ENCODE results near the gene CADPS2.
"Not testable (repeated sequence)": the region's sequence is repeated elsewhere in the genome, so short reads cannot be mapped to it uniquely, and the experiment has no call there.

CADPS2 gene

DNA sequence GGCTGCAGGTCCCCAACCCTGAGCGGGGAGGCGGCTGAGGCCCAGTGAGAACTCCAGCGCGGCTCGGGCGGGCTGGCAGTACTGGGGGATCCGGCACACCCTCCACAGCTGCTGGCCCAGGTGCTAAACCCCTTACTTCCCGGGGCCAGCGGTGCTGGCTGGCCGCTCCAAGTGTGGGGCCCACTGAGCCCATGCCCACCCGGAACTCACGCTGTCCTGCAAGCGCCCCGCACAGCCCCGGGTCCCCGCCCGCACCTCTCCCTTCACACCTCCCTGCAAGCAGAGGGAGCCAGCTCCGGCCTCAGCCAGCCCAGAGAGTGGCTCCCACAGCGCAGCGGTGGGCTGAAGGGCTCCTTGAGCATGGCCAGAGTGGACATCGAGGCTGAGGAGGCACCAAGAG lies 212.3 kb downstream of the CADPS2 start:
- no peak for DNase-seq

DNA sequence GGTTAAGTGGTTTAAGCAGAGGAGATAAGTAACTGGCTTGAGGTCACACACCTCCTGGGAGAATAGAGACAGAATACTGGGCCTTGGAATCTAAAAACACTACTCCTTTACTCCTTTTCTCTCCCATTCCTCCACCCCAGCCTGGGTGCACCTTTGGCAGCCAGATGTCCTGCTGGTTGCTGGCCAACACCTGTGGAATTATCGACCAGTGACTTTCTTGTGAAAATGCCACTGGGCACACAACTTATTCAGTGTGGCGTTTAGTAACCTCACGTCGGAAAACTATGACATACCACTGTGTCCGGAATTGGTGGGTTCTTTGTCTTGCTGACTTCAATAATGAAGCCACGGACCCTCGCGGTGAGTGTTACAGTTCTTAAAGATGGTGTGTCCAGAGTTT lies 213.7 kb downstream of the CADPS2 start:
- DNase-seq, result no peak

DNA sequence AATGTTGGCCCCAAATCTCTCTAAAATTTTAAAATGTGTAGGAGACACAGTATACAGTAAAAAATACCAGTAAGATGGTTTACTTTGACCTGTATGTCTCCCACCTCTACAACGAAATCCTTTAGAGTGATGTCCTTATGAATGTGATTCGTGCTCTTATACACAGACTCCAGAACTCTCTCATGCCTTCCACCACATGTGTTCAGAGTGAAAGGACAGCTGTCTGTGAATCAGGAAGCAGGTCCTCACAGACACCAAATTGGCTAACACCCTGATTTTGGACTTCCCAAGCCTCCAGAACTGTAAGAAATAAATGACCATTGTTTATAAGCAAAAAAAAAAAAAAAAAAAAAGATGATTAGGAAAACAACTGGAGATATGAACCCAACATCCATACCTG lies 222.5 kb downstream of the CADPS2 start:
- no peak for DNase-seq

DNA sequence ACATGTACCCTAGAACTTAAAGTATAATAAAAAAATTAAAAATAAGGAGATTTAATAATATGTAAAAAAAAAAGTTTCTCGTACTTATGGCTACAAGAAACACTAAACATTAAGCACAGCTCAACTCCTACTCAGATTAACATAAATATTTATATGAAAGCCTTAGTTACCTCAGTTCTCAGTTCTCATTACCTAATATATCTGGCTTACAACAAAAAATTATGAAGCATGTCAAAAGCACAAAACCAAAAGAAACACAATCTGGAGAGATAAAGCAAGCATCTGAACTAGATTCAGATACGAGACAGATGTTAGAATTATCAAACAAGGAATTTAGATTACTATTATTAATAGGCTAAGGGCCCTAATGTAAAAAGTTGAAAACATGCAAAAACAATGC lies 227.4 kb downstream of the CADPS2 start:
- no peak for DNase-seq

DNA sequence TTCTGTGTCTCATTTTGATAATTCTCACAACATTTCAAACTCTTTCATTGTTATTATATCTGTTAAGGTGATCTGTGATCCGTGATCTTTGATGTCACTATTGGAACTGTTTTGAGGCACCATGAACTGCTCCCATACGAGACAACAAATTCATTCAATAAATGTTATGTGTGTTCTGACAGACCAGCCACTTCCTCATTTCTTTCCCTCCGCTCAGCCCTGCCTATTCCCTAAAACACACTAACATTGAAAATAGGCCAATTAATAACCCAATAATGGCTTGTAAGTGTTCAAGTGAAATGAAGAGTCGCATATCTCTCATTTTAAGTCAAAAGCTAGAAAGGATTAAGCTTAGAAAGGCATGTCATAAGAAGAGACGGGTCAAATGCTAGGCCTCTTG lies 232.6 kb downstream of the CADPS2 start:
- DNase-seq, result no peak

DNA sequence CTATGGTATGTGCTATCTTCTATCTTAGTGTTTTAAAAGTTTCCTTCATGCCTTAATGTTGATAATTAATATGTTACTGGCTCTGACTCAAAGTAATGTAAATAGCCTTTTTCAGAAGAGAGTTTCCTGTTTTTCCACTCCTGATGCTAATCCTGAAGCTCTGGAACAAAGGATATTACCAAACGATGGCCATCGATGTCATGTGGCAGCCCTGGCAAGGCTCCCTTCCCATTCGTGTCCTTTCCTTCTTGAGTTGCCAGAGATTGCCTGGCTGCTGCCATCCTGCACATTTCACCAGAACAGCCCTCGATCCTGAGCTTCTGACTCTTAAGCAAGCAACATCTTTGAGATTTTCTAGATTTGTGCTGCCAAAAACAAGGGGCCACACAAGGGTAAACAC lies 233.4 kb downstream of the CADPS2 start:
- DNase-seq, result no peak

DNA sequence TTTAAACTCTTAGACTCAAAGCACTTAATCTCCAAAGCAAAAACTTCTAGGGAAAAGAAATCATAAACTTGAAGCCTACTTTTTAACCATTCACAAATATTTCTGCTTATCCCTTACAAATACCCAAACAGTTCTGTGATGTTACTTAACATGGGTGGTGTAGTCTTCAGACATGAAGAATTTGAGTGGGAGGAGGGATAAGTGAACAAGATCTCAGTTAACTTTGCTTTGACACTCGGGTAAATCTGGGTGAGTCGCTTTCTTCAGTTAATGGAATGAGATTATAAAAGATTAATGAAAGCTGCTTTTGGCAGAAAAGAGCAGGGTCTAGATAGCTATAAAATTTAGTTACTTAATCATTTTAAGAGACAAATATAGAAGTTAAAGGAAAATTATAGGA lies 234.8 kb downstream of the CADPS2 start:
- DNase-seq, result no peak

DNA sequence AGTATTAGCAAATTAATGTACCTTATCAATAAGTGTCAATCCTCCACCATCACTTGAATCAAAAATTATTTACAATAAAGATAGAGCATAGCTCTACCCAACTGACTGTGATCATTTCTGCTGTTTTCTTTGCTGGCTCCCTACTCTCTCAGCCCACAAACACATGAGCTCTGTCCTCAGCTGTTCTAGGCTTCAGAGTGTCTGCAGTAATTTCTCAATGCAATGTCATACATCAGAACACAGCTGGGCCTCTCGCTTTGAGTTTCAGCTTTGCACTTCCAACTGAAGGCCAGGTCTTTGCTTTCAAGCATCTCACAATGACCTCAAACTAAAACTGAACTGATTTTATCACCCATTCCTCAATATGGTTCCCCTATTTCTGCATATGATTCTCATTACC lies 243.0 kb downstream of the CADPS2 start:
- no peak for DNase-seq

DNA sequence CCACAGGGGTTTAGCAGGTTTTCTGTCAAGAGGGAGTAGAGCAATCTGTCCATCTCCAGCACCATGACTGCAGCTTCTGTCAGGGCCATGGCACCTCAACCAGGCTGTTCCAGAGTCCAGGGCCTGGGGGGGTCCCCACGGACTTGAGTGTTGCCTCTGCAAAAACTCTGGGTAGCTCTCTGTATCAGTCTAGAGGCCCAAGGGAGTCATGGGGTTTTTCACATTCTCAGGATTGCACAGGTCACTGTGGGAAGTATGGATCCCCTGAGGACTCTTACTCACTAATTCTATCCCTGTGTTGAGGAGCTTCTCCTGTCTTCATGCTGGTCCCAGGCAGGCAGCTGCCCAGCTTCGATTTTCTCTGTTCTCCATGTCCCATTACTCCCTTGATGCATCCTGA lies 247.8 kb downstream of the CADPS2 start:
- DNase-seq, result no peak

DNA sequence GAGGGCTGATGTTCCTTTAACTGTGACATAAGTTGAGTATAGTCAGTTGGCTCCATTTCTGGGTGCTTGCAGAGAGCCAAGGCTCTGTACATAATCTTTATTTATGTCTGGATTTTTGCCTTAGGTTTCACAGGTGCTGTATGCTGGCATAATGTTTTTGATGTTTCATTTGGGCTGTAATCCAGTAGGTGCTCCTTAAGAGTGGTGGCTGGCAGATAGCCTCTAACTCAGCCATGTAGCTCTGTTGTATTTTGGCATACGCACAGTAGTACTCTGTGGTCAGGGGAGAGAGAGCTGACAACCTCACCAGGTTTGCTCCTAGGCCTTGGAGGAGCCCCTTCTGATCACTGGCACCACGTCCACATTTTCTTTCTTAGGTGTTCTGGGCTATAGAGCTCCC lies 248.5 kb downstream of the CADPS2 start:
- DNase-seq, result no peak

DNA sequence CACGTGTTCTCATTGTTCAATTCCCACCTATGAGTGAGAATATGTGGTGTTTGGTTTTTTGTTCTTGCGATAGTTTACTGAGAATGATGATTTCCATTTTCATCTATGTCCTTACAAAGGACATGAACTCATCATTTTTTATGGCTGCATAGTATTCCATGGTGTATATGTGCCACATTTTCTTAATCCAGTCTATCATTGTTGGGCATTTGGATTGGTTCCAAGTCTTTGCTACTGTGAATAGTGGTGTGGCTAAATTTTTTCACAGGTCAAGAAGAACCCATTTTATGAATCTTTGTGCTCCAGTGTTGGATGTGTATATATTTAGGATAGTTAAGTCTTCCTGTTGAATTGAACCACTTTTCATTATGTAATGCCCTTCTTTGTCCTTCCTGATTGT lies 250.8 kb downstream of the CADPS2 start:
- DNase-seq, result not testable (repeated sequence)

DNA sequence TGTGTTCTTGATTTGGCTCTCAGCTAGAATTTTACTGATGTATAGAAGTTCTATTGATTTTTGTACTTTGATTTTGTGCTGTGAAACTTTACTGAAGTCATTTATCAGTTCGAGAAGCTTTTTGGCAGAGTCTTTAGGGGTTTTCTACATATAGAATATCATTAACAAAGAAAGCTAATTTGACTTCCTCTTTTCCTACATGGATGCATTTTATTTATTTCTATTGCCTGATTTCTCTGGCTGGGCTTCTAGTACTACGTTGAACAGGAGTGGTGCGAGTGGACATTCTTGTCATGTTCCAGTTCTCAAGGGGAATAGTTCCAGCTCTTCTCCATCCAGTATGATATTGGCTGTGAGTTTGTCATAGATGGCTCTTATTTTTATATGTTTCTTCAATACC lies 252.8 kb downstream of the CADPS2 start:
- DNase-seq, result no peak

DNA sequence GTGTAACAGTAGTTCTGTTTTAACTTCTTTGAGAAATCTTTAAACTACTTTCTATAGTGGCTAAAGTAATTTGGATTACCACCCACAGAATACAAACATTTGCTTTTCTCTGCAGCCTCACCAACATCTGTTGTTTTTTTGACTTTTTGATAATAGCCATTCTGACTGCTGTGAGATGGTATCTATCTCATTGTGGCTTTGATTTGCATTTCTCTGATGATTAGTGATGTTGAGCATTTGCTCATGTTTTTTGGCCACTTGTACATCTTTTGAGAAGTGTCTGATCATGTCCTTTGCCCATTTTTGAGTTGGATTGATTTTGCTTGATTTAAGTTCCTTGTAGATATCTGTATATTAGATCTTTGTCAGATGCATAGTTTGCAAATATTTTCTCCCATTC lies 254.0 kb downstream of the CADPS2 start:
- no peak for DNase-seq

DNA sequence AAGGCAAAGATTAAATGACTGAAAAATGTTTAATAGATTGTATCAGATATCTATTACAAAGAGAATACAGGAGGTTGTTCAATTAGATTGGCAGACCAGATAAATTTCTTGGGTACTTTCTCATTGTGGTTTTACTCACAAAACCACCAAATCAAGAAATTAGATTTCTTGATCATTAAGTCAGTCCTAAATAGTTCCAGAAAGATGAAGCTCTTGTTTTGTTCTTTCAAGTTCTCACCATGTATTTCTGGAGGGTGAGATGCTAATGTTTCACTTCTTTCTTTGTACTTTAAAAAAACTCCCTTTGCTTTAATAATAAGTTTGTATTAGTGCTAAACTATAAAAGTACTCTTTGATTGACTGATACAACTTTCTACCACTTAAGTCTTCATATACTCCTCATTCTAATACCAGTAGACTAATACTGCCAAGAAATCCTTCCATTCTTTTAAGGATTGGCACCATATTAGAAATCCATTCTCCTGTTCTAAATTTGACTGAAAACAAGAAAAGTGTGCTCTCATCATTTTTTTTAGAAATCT lies 256.8 kb downstream of the CADPS2 start:
- DNase-seq, result no peak

DNA sequence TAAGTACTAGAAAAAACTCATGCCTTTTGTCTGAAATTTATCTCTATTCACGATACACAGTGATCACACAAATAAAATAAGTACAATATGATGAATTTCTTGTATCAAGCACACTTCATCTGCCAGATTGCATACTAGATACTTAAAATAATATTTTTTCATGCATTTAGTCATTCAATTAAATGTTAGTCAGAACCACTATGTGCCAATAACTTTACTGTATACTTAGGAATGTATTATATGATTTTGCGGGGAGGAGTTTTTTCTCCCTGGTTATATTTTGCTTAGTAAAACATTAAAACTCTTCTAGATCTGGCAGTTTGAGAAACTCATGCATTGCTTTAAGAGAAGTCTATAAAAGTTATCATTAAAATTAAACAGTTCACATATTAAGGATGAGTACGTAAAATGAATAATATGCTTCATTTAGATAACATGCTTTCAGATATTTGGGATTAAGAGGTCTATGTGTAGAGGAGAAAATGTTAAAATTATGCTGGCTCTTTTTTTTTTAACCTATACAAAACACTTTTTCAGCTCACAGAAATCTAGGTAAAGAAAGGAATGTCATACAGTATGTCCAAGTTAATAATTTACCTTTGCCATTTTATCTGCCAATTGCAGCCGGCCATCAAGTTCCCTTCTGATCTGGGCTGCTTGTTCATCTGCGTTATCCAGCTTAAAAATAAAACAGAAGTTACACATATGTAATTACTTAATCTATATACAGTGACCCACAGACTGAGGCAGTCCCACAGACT lies 257.4 kb downstream of the CADPS2 start:
- DNase-seq, result no peak

DNA sequence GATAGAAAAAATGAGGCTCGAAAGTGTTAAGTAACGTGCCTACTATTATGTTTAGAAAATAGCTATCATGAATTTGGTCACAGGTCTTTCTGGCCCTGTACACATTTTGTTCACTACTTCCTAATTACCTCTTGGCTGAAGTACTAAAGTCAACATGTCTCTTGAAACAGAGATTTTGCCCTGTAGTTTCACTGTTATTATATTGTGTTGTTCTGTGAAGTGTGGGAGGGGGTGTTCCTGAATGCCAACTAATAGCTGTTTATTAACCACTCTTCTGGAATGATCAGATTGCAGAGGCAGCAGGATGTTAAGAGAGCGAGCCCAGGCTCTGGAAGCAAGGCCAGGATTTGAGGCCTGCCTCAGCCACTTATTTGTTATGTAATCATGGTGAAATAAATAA lies 259.5 kb downstream of the CADPS2 start:
- DNase-seq, result no peak

DNA sequence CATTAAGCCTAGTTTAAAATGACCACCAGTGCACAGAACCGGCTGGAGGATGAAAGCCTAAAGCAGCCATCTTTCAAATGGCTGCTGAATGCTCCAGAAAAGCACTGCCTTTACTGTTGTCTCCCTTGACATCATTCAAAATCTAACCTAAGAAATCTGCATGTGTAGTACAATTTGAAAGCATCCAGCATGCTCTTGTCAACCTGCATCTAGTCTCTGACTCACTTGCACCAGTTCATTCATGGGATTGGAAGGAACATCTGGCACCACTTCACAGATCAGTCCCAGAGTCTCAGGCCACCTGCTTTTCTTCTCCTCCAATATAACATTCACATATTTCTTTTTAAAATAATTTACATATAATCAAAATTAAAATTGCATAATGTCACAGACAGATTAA lies 263.6 kb downstream of the CADPS2 start:
- no peak for DNase-seq

DNA sequence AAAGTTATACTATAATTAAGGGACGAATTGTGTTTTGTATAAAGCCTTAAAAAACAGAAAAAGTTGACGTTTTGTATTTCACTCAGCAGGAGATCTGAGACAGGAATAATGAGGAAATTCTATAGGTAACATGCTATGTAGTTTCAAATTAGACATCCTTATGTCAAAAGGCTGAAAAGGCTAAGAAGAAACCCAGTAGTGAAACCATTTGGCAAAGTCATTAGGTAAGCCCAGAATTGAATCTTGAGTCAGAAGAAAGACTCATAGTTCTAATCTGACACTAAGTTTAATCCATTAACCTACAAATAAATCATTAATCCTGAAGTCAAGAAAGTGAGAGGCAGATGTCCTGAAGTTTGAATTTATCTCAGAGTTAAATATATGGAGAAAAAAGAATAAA lies 266.6 kb downstream of the CADPS2 start:
- DNase-seq, result no peak

DNA sequence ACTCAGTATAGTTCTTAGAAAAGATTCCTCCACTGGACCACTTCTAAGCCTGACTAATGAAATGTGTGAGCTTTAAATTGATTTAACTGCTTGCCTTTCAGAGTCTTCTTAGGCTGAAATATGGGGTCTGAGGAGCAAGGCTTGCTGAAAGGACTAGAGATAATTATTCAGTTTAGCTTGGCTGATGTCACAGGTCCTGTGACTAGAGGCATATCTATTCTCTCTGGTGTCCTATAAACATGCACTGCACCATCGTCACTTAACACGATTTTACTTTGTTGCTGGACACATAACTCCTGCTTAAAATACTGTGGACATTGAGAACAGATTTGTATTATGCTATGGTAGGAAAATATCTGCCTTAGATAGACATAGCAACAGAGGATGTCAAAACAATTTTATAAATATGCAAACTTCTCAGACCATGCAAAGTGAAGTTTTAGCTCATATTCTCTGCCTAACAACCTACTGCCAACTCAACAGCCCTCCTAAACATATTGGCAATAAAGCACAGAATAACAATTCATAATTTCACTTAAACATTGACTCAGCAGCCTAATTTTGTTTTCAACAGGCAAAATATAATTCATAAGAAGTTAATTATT lies 267.6 kb downstream of the CADPS2 start:
- no peak for DNase-seq

DNA sequence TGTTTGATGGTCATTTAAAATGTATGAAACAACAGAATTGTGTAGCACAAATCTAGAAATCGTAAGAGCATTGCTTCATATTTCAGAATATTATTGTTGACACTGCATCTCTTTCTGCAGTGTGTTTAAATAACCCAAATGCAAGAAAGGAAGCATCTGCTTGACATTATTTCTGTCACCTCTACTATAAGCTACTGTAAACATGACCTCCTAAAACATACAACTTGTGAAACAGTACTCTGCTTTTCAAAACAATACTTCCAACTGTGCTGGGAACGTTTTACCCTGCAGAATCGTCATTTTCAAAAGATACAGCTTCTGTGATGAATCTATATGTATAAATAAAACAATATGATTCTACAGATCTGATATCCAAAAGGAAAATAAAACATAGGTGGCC lies 269.3 kb downstream of the CADPS2 start:
- no peak for DNase-seq

DNA sequence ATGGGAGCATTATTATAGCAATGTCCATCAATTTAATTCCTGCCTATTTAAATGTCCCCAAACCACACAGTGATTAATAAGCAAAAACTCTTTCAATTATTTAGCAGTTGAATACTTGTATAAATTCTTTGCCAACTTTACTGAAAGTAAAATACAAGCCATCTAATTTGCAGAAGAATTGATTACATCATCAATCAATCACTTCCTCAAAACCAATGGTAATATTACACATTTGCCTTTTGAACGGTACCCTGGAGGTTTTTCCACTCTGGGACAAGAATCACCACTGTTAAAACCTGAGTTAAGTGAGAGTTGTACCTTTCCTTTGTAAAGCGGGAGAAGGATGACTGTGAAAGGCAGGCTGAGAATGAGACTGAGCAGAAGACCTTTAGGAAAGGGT lies 280.3 kb downstream of the CADPS2 start:
- DNase-seq, result no peak

DNA sequence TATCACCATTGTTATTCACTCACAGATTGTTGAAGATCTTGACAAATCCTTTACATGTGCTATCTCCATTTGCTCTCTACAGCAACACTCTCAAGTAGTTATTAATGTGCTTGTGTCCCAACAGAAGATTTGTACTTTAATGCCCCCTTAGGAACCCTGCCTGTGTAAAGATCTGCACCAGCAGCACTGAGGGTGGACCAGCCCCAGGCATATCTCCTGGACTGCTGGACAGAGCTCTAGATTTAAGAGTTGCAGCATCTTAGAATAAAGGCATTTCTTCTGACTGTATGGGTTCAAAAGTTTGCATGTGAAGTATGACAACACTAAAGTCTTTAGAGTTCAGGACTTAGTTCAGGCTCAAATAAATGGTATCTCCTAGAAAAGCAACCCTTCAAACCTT lies 282.0 kb downstream of the CADPS2 start:
- no peak for DNase-seq

DNA sequence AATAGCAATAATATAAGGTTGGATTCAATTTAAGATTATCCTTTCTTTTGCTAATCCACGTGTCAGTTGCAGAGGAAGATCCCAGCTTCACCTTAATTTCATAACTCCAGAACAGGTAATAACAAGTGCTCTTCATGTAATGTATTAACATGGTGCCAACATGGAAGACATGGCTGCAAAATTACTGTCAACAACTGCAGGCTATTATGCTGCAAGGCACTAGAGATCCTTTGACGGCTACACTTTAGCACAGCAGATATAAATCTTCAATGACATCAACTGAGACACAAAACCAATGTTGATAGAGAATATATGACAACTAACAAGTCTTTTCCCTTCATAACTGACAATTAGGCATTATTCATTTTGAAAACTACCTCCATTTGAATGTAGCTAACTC lies 283.5 kb downstream of the CADPS2 start:
- DNase-seq, result no peak

DNA sequence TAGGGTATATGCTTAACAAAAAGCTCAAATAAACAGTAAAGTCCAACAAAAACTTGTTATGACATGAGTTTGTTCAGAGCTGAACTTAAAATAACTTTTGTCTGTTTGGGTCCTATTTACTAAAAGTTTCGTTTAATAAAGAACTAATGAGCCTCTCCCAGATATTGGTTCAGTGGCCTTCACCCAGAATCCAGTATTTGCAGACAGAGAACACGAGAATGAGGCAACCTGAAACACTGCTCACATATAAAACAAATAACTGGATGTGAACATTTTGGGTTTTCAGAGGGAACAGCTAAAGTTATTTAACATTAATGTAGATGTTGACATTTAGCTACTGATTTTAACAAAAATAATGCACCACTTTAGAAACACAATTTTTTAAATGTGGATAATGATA lies 285.6 kb downstream of the CADPS2 start:
- DNase-seq, result no peak

All from right kidney (tissue), 1 donor.